ENCODE data around the gene UPK3BL2.
"Not testable (repeated sequence)": the region's sequence is repeated elsewhere in the genome, so short reads cannot be mapped to it uniquely, and the experiment has no call there.

GRCh38 chr7:102545288-102545687 lies 1.8 kb upstream of the UPK3BL2 start:
- TF ChIP-seq, protein P1, sequence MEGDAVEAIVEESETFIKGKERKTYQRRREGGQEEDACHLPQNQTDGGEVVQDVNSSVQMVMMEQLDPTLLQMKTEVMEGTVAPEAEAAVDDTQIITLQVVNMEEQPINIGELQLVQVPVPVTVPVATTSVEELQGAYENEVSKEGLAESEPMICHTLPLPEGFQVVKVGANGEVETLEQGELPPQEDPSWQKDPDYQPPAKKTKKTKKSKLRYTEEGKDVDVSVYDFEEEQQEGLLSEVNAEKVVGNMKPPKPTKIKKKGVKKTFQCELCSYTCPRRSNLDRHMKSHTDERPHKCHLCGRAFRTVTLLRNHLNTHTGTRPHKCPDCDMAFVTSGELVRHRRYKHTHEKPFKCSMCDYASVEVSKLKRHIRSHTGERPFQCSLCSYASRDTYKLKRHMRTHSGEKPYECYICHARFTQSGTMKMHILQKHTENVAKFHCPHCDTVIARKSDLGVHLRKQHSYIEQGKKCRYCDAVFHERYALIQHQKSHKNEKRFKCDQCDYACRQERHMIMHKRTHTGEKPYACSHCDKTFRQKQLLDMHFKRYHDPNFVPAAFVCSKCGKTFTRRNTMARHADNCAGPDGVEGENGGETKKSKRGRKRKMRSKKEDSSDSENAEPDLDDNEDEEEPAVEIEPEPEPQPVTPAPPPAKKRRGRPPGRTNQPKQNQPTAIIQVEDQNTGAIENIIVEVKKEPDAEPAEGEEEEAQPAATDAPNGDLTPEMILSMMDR (IDR thresholded peaks at IDR 0.05 in 8 of 11, conservative IDR thresholded peaks at IDR 0.05 in 3 of 11): not testable (repeated sequence)
- TF ChIP-seq POLR2A (IDR thresholded peaks at IDR 0.05): not testable (repeated sequence)

Measured in spleen (tissue), 7 donors.